ENCODE measurements around the gene OR6C76.

Gene OR6C76

GRCh38 chr12:55467836-55468235, 41.8 kb downstream of the OR6C76 start:
- Histone ChIP-seq H2BK5ac (ENCODE audit: low read length) (no peak overlapping the region), H3K9me3 (replicated peaks in 1 of 2; ENCODE audit: control insufficient read depth in 2 of 2, insufficient read depth in 1 of 2, low read depth in 1 of 2, low read length in 2 of 2) (no peaks in the 10 kb centered on the region), H2AFZ (ENCODE audit: low read length) (no peak overlapping the region)

GRCh38 chr12:55469291-55469690, 43.2 kb downstream of the OR6C76 start:
- no peak overlapping the region for H4K8ac ChIP-seq (ENCODE audit: low read depth, low read length)
- no peak overlapping the region for H4K91ac ChIP-seq (ENCODE audit: low read depth, low read length, poor library complexity)
- no peak overlapping the region for H3K9ac ChIP-seq (ENCODE audit: low read depth, low read length, poor library complexity)
- H3K23ac ChIP-seq (ENCODE audit: low read depth, low read length, poor library complexity): no peak overlapping the region
- no peaks in the 10 kb centered on the region for H3K27me3 ChIP-seq (ENCODE audit: control insufficient read depth in 3 of 3, insufficient read depth in 3 of 3, low read depth in 1 of 3, low read length in 3 of 3)
- no peak overlapping the region for H3K4ac ChIP-seq (ENCODE audit: low read length)
- no peak overlapping the region for H3K14ac ChIP-seq (ENCODE audit: low read length)
- no peak overlapping the region for H3K18ac ChIP-seq (ENCODE audit: low read length)
- H3K79me1 ChIP-seq (ENCODE audit: low read depth, low read length): no peaks in the 10 kb centered on the region
- H2BK12ac ChIP-seq (ENCODE audit: low read length): no peak overlapping the region
- DNase-seq (ENCODE audit: low spot score): no peak
- no peak overlapping the region for H2BK15ac ChIP-seq (ENCODE audit: low read length)
- no peak overlapping the region for H2BK120ac ChIP-seq (ENCODE audit: low read depth, low read length)
- H3K4me3 ChIP-seq (ENCODE audit: low read length in 2 of 2): no peak overlapping the region
- no peaks in the 10 kb centered on the region for H3K9me3 ChIP-seq (replicated peaks in 1 of 2; ENCODE audit: control insufficient read depth in 2 of 2, insufficient read depth in 1 of 2, low read depth in 1 of 2, low read length in 2 of 2)
- no CpG with 5 or more reads among the region's 2 CpGs for WGBS, 2 donors (ENCODE audit: extremely low coverage in 2 of 2, insufficient read length in 2 of 2, insufficient replicate concordance in 1 of 2)
- no peaks in the 10 kb centered on the region for H3K4me1 ChIP-seq (ENCODE audit: control insufficient read depth in 2 of 2, insufficient read depth in 1 of 2, low read depth in 1 of 2, low read length in 2 of 2)
- H2AFZ ChIP-seq (ENCODE audit: low read length): no peak overlapping the region
- H2BK5ac ChIP-seq (ENCODE audit: low read length): no peak overlapping the region
- no peak overlapping the region for H3K27ac ChIP-seq (replicated peaks; ENCODE audit: low read length)
- H2AK5ac ChIP-seq (ENCODE audit: low read depth, low read length): no peak overlapping the region
- no peak overlapping the region for H3K4me2 ChIP-seq (ENCODE audit: insufficient read depth, low read length, poor library complexity, severe bottlenecking)
- no peaks in the 10 kb centered on the region for H3K36me3 ChIP-seq (replicated peaks in 1 of 2; ENCODE audit: control insufficient read depth in 2 of 2, insufficient read depth in 2 of 2, low read length in 2 of 2)

More at GRCh38 chr12:55467836-55468235, 41.8 kb downstream of the OR6C76 start:
- Histone ChIP-seq H3K4me2 (ENCODE audit: insufficient read depth, low read length, poor library complexity, severe bottlenecking) (no peak overlapping the region), H3K18ac (ENCODE audit: low read length) (no peak overlapping the region), H3K4me3 (ENCODE audit: low read length in 2 of 2) (no peak overlapping the region), H4K8ac (ENCODE audit: low read depth, low read length) (no peak overlapping the region), H2BK120ac (ENCODE audit: low read depth, low read length) (no peak overlapping the region), H3K36me3 (replicated peaks in 1 of 2; ENCODE audit: control insufficient read depth in 2 of 2, insufficient read depth in 2 of 2, low read length in 2 of 2) (no peaks in the 10 kb centered on the region), H3K4me1 (ENCODE audit: control insufficient read depth in 2 of 2, insufficient read depth in 1 of 2, low read depth in 1 of 2, low read length in 2 of 2) (no peaks in the 10 kb centered on the region), H3K23ac (ENCODE audit: low read depth, low read length, poor library complexity) (no peak overlapping the region), H3K14ac (ENCODE audit: low read length) (no peak overlapping the region), H2AK5ac (ENCODE audit: low read depth, low read length) (no peak overlapping the region), H3K27ac (replicated peaks; ENCODE audit: low read length) (no peak overlapping the region), H2BK12ac (ENCODE audit: low read length) (no peak overlapping the region), H3K79me1 (ENCODE audit: low read depth, low read length) (no peaks in the 10 kb centered on the region), H2BK15ac (ENCODE audit: low read length) (no peak overlapping the region), H3K27me3 (ENCODE audit: control insufficient read depth in 3 of 3, insufficient read depth in 3 of 3, low read depth in 1 of 3, low read length in 3 of 3) (no peaks in the 10 kb centered on the region), H4K91ac (ENCODE audit: low read depth, low read length, poor library complexity) (no peak overlapping the region), H3K4ac (ENCODE audit: low read length) (no peak overlapping the region), H3K9ac (ENCODE audit: low read depth, low read length, poor library complexity) (no peak overlapping the region)
- no CpG with 5 or more reads among the region's 2 CpGs for WGBS, 2 donors (ENCODE audit: extremely low coverage in 2 of 2, insufficient read length in 2 of 2, insufficient replicate concordance in 1 of 2)
- DNase-seq (ENCODE audit: low spot score): no peak

- Histone ChIP-seq H3K27ac (replicated peaks; ENCODE audit: low read length) (no peak within 1 kb of the TSS), H3K4me3 (ENCODE audit: low read length in 2 of 2) (no peak within 1 kb of the TSS), H2BK5ac (ENCODE audit: low read length) (no peak within 1 kb of the TSS), H3K4me2 (ENCODE audit: insufficient read depth, low read length, poor library complexity, severe bottlenecking) (no peak within 1 kb of the TSS), H4K8ac (ENCODE audit: low read depth, low read length) (no peak within 1 kb of the TSS), H2BK15ac (ENCODE audit: low read length) (no peak within 1 kb of the TSS), H2AK5ac (ENCODE audit: low read depth, low read length) (no peak within 1 kb of the TSS), H3K9ac (ENCODE audit: low read depth, low read length, poor library complexity) (no peak within 1 kb of the TSS), H3K23ac (ENCODE audit: low read depth, low read length, poor library complexity) (no peak within 1 kb of the TSS), H3K36me3 (replicated peaks in 1 of 2; ENCODE audit: control insufficient read depth in 2 of 2, insufficient read depth in 2 of 2, low read length in 2 of 2) (no peaks in the 10 kb centered on the region), H3K9me3 (replicated peaks in 1 of 2; ENCODE audit: control insufficient read depth in 2 of 2, insufficient read depth in 1 of 2, low read depth in 1 of 2, low read length in 2 of 2) (no peaks in the 10 kb centered on the region), H3K18ac (ENCODE audit: low read length) (no peak within 1 kb of the TSS), H2BK120ac (ENCODE audit: low read depth, low read length) (no peak within 1 kb of the TSS), H3K27me3 (ENCODE audit: control insufficient read depth in 3 of 3, insufficient read depth in 3 of 3, low read depth in 1 of 3, low read length in 3 of 3) (no peaks in the 10 kb centered on the region), H3K4me1 (ENCODE audit: control insufficient read depth in 2 of 2, insufficient read depth in 1 of 2, low read depth in 1 of 2, low read length in 2 of 2) (no peaks in the 10 kb centered on the region), H3K79me1 (ENCODE audit: low read depth, low read length) (no peaks in the 10 kb centered on the region), H3K14ac (ENCODE audit: low read length) (no peak within 1 kb of the TSS), H3K4ac (ENCODE audit: low read length) (no peak within 1 kb of the TSS), H2BK12ac (ENCODE audit: low read length) (no peak within 1 kb of the TSS), H4K91ac (ENCODE audit: low read depth, low read length, poor library complexity) (no peak within 1 kb of the TSS), H2AFZ (ENCODE audit: low read length) (no peak within 1 kb of the TSS)
- DNase-seq (ENCODE audit: low spot score): no peak
- no CpG with 5 or more reads among the region's 3 CpGs for WGBS, 2 donors (ENCODE audit: extremely low coverage in 2 of 2, insufficient read length in 2 of 2, insufficient replicate concordance in 1 of 2)
Observed at GRCh38 chr12:55470088-55470829, 44.2 kb downstream of the OR6C76 start, which contains the start of gene OR6C70. Gene OR6C70, minus strand, starts transcription at chr12:55470138. Its CDS starts 0 bp downstream, at chr12:55470138.

GRCh38 chr12:55472264-55472663, 46.2 kb downstream of the OR6C76 start:
- Histone ChIP-seq H3K79me1 (ENCODE audit: low read depth, low read length) (no peaks in the 10 kb centered on the region), H3K4me3 (ENCODE audit: low read length in 2 of 2) (no peak overlapping the region), H2BK15ac (ENCODE audit: low read length) (no peak overlapping the region), H3K27me3 (ENCODE audit: control insufficient read depth in 3 of 3, insufficient read depth in 3 of 3, low read depth in 1 of 3, low read length in 3 of 3) (no peaks in the 10 kb centered on the region), H2BK5ac (ENCODE audit: low read length) (no peak overlapping the region), H4K8ac (ENCODE audit: low read depth, low read length) (no peak overlapping the region), H3K27ac (replicated peaks; ENCODE audit: low read length) (no peak overlapping the region), H3K23ac (ENCODE audit: low read depth, low read length, poor library complexity) (no peak overlapping the region), H2BK12ac (ENCODE audit: low read length) (no peak overlapping the region), H3K36me3 (replicated peaks in 1 of 2; ENCODE audit: control insufficient read depth in 2 of 2, insufficient read depth in 2 of 2, low read length in 2 of 2) (no peaks in the 10 kb centered on the region), H3K14ac (ENCODE audit: low read length) (no peak overlapping the region), H3K4ac (ENCODE audit: low read length) (no peak overlapping the region), H3K4me2 (ENCODE audit: insufficient read depth, low read length, poor library complexity, severe bottlenecking) (no peak overlapping the region), H4K91ac (ENCODE audit: low read depth, low read length, poor library complexity) (no peak overlapping the region), H2BK120ac (ENCODE audit: low read depth, low read length) (no peak overlapping the region), H3K18ac (ENCODE audit: low read length) (no peak overlapping the region), H3K9ac (ENCODE audit: low read depth, low read length, poor library complexity) (no peak overlapping the region), H3K4me1 (ENCODE audit: control insufficient read depth in 2 of 2, insufficient read depth in 1 of 2, low read depth in 1 of 2, low read length in 2 of 2) (no peaks in the 10 kb centered on the region), H3K9me3 (replicated peaks in 1 of 2; ENCODE audit: control insufficient read depth in 2 of 2, insufficient read depth in 1 of 2, low read depth in 1 of 2, low read length in 2 of 2) (no peaks in the 10 kb centered on the region), H2AFZ (ENCODE audit: low read length) (no peak overlapping the region), H2AK5ac (ENCODE audit: low read depth, low read length) (no peak overlapping the region)
- no CpG with 5 or more reads among the region's 1 CpG for WGBS, 2 donors (ENCODE audit: extremely low coverage in 2 of 2, insufficient read length in 2 of 2, insufficient replicate concordance in 1 of 2)
- DNase-seq (ENCODE audit: low spot score): no peak

Data from neuronal stem cell (in vitro differentiated cells).